AML-193 (cell line): ENCODE results near the gene CYB5B.
A peak's percentile ranks its signal among the peaks of the same experiment; 100 is the strongest.

Experiments used
- DNase-seq, 2 experiments: peaks; one replicate each; lab custom pipeline; 2025; lab: John Stamatoyannopoulos, UW

Gene CYB5B

DNA sequence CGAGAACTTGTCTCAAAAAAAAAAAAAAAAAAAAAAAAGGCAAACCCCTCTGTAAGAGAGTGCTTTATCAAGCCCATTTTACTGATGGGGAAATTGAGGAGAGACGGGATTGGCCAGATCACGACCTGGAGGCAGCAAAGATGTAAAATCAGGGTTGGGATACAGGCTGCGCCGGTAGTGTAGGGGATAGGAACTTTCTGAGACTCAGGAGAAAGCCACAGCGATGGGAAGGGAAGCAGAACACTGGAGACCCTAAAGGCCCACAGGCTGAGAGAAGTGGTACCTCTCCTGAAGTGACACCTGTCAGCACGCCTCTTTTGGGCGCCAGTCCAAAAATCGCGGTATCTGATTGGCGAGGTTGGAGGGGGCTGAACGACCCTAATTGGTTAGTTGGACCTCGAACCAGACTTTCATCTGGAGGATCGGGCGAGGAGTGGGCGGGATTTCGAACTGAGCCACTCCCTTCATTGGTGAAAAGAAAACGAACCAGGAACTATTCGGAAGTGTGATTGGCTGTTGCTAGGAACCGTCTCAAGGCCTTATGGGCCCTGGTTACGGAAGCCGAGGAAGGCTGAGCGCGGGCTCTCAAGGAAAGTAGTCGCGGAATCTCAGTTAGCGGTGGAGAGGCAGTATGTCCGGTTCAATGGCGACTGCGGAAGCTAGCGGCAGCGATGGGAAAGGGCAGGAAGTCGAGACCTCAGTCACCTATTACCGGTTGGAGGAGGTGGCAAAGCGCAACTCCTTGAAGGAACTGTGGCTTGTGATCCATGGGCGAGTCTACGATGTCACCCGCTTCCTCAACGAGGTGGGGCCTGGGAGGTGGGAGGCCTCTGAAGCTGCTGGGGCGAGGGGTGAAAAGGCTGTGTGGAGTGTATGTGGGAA, at the start of gene CYB5B:
CYB5B (plus strand) TSS at position 567 of the 882 bp plus-strand sequence; CDS start at position 632, 65 bp downstream.
- peak; percentile 98 for DNase-seq

- DNase-seq: no peak
Measured at GRCh38 chr16:69376393-69377059, 47.9 kb upstream of the CYB5B start.

GRCh38 chr16:69378036-69378435, 46.4 kb upstream of the CYB5B start:
- DNase-seq: no peak

DNA sequence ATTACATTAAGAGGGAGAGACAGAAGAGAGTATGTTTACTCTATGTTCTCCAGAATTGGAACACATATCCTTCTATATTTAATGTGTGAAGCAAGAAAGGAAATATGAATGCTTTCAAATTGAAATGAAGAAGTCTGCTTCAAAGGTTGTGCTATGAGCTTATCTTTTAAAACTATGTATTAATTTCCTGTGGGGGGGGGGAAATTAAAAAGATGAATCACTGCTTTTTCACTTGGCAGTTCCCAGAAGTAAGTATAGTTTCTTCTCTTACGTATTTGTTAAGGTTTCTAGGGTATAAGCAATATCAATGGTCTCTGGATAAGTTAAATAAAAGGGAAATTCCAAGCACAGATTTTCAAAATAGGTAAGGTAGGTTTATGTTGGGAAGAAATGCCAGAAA, 45.7 kb upstream of the CYB5B start:
- DNase-seq: no peak

GRCh38 chr16:69381231-69381630, 43.2 kb upstream of the CYB5B start:
- peak; percentile 23 to 46 for DNase-seq

DNA sequence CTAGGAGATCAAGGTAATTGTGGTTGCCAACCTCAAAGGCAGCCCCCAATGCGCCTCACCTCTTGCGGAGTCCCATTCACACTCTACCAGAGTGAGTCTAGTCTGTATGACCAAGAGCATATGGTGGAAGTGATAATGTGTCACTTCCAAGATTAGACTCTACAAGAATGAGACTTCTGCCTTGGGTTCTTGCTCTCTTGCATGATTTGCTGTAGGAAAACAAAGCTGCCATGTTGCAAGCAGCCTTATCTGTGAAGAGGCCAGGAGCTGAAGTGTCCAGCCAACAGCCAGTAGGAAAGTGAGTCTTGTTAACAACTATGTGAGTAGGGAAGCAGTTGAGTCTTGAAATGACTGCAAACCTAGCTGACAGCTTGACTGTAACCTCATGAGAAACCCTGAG, 42.0 kb upstream of the CYB5B start:
- no peak for DNase-seq

- peak in 1 of 2 experiments; percentile 3 for DNase-seq
Measured at GRCh38 chr16:69384974-69385373, 39.4 kb upstream of the CYB5B start.

- no peak for DNase-seq
Measured at GRCh38 chr16:69386596-69386995, 37.8 kb upstream of the CYB5B start.

DNA sequence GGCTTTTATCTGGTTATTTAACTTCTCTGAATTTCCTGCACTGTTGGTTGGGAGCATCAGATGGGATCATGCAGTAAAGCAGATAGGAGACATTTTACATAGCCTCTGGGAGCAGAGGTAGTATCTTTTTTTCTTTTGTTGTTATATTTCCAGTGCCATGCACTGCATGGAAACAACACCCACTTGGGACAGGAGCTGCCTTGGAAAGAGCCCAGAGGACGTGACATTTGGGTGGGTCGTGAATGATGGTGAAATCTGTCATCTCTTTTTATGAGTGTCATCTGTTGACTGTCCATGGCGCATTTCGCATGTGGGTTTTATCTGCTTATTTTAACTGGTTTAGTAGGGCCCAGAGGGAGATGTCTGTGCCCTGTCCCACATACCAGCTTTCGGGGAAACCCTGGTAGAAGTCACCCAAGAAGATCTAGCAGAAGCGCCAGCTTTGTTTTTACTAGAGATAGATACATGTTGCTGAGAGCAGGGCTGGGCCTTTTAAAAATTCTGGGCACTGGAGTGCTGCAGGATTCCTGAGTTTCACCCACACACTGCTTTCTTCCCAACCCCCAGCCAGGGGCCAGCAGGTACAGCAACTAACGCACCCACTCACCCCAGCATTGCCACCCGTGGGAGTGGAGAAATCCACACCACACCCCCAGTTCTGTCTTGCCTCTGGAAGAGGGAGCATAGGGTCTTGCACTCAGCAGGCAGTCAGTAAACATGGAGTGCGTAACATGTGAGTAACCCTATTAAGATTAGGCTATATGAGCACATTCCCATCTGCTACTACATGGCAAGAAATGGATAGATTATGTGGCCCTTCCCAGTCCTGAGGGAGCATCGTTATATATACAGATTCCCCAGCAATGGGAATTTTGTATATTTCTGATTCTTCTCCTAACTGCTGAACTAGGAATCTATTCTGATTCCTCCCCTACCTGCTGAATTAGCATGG, 30.2 kb upstream of the CYB5B start:
- no peak for DNase-seq

GRCh38 chr16:69395859-69396186, 28.6 kb upstream of the CYB5B start:
- no peak for DNase-seq

DNA sequence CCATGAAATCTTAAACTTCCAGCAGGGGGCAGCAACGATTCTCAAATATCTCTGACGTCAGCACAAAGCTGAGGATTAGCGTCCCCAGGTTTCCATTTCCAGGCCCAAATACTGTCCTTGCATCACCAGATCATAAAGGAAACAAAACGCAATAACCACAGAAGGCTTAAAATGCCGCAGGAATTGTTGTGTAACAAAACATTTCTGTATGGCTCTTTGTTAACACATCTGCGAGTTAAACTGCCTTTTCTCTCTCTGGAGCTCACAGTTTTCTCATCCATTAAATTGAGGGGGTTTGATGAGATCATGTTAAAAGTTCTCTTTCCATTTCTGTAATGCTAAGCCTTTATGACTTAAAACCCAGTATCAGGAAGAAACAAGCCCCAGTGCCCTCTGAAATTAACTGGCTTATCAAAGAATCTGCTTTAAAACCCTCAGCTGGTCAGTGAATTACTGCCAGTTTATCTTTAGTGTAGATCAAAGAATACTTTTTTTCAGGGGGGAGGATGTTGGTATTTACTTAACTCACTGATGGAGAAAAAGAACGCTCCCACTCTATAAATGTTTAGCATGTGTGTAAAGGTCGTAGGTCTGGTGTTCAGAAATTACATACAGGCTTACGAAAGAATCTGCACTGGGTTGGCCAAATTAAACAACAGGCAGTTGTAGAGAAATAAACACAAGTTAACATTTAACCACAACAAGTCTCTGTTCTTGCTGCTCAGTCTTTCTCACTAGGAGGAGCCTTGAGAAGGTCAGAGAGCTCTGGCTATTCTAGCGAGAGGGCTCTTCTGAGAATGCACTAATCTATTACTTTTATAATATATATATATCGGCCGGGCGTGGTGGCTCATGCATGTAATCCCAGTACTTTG, 28.0 kb upstream of the CYB5B start:
- peak; percentile 91 to 93 for DNase-seq

- no peak for DNase-seq
Measured at GRCh38 chr16:69397821-69398521, 26.4 kb upstream of the CYB5B start.

DNA sequence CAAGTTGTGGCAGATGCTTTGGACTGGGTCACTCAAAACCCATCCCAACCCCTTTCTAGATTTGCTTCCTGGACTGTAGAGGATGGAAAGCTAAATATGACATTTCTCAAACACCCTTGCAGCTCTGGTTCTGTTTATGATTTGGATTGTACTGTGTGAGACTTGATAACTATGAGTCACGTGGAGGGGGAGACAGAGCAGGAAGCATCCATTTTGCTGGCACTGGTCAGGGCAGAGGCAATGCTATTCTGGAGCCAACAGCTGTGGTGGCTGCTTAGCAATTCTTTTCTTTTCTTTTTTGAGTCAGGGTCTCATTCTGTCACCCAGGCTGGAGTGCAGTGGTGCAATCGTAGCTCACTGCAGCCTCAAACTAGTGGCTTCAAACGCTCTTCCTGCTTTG, 25.1 kb upstream of the CYB5B start:
- DNase-seq: no peak

DNA sequence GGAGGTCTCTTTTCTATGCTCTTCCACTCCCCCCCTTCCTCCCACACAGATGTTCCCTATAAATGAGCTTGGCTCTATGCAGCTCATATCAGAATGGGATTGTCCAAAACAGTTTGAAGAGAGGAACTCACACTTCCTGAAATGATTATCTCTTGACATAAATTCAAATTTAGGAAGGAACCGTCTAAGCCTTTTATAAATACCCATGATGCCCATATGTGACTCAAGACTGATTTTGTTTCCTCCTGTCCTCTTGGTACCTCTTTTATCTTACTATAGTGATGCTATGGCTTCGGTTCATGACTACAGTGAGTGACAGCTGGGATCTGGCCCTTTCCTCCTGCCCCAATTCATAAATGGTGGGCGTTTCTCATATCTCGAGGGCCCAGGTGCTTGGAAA, 22.0 kb upstream of the CYB5B start:
- peak; percentile 29 to 37 for DNase-seq

GRCh38 chr16:69404275-69404805, 20.1 kb upstream of the CYB5B start:
- DNase-seq: no peak

GRCh38 chr16:69405326-69405725, 19.1 kb upstream of the CYB5B start:
- no peak for DNase-seq

- DNase-seq: no peak
Measured at GRCh38 chr16:69405757-69406156, 18.7 kb upstream of the CYB5B start.

DNA sequence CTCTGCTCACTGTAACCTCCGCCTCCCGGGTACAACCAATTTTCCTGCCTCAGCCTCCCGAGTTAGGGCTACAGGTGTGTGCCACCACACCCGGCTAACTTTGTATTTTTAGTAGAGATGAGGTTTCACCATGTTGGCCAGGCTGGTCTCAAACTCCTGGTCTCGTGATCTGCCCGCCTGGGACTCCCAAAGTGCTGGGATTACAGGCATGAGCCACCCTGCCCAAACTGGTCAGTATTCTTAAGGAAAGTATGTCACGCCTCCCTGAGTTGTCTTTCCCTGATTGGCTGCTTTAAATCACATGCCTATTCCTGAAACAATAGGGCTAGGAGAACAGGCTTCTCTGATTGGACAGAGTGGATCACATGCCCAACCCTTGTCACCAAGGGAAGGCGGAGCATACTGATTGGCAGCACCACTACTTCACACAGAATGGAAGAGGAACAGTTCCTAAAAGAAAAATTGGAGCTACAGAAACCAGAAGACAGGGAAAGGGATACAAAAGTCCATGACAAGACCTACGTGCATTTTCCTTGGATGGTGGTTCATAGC, 17.6 kb upstream of the CYB5B start:
- no peak for DNase-seq

GRCh38 chr16:69407702-69408323, 16.6 kb upstream of the CYB5B start:
- DNase-seq: no peak

GRCh38 chr16:69408475-69408874, 15.9 kb upstream of the CYB5B start:
- no peak for DNase-seq
